ENCODE results near the gene TMCO4. TPM values are rescaled to one million over a fixed set of nuclear protein-coding genes. Genes with fewer than 3 reads are reported as not detected.

Gene TMCO4
- total RNA-seq, 1 experiment from 2014 or later: 4.3 TPM

- TF ChIP-seq EZH2 (IDR thresholded peaks at IDR 0.05; ENCODE audit: borderline replicate concordance, low read depth, low read length, poor library complexity, severe bottlenecking): no peak
- TF ChIP-seq, protein P1, sequence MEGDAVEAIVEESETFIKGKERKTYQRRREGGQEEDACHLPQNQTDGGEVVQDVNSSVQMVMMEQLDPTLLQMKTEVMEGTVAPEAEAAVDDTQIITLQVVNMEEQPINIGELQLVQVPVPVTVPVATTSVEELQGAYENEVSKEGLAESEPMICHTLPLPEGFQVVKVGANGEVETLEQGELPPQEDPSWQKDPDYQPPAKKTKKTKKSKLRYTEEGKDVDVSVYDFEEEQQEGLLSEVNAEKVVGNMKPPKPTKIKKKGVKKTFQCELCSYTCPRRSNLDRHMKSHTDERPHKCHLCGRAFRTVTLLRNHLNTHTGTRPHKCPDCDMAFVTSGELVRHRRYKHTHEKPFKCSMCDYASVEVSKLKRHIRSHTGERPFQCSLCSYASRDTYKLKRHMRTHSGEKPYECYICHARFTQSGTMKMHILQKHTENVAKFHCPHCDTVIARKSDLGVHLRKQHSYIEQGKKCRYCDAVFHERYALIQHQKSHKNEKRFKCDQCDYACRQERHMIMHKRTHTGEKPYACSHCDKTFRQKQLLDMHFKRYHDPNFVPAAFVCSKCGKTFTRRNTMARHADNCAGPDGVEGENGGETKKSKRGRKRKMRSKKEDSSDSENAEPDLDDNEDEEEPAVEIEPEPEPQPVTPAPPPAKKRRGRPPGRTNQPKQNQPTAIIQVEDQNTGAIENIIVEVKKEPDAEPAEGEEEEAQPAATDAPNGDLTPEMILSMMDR (conservative IDR thresholded peaks at IDR 0.05; ENCODE audit: low read depth, low read length): no peak
- Histone ChIP-seq H3K9me3 (ENCODE audit: low read depth, low read length, poor library complexity, severe bottlenecking) (peaks cover 8% of the 10 kb centered on the region), H3K36me3 (ENCODE audit: insufficient read depth, low read length, poor library complexity, severe bottlenecking) (no peaks in the 10 kb centered on the region), H3K27me3 (replicated peaks; ENCODE audit: insufficient read depth, low read depth, low read length, poor library complexity) (no peaks in the 10 kb centered on the region), H3K4me1 (ENCODE audit: insufficient read depth, low read length, poor library complexity, severe bottlenecking) (peaks cover 15% of the 10 kb centered on the region), H3K4me3 (ENCODE audit: low read depth, low read length, poor library complexity, severe bottlenecking) (no peak overlapping the region), H3K27ac (ENCODE audit: low read depth, low read length, poor library complexity, severe bottlenecking) (no peak overlapping the region)
- intact Hi-C loops (cut with micrococcal nuclease; ENCODE audit: unreplicated experiment): no loop called here
- DNase-seq (ENCODE audit: low spot score): no peak
- ChIA-PET POLR2A (ENCODE audit: low non-redundant PET) (no interaction called here), CTCF (no interaction called here)
- BruUV-seq (replicated peaks): no TSS peak
Observed at GRCh38 chr1:19734056-19734455, 65.7 kb downstream of the TMCO4 start.

DNA sequence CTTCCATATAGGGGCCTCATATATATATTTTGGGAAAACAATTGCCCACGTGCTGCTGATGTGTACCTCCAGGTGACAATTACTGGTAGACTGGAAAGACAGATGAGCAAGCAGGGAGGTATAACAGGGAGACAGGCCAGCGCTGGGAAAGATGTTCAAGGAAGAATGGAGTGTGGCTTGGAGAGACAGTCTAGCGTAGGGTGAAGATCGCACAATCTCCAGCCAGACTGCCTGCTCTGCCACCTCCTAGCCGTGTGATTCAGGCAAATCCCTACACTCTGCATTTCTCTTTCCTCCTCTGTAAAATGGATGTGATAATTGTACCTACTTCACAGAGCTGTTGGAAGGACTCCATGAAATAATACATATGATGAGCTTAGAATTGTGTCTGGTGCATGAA is 66.1 kb downstream of the TMCO4 start:
- Histone ChIP-seq H3K36me3 (ENCODE audit: insufficient read depth, low read length, poor library complexity, severe bottlenecking) (no peaks in the 10 kb centered on the region), H3K4me3 (ENCODE audit: low read depth, low read length, poor library complexity, severe bottlenecking) (no peak overlapping the region), H3K27me3 (replicated peaks; ENCODE audit: insufficient read depth, low read depth, low read length, poor library complexity) (no peaks in the 10 kb centered on the region), H3K4me1 (ENCODE audit: insufficient read depth, low read length, poor library complexity, severe bottlenecking) (peaks cover 15% of the 10 kb centered on the region), H3K27ac (ENCODE audit: low read depth, low read length, poor library complexity, severe bottlenecking) (no peak overlapping the region), H3K9me3 (ENCODE audit: low read depth, low read length, poor library complexity, severe bottlenecking) (peaks cover 8% of the 10 kb centered on the region)
- intact Hi-C loops (cut with micrococcal nuclease; ENCODE audit: unreplicated experiment): no loop called here
- BruUV-seq (replicated peaks): no TSS peak
- no peak for DNase-seq (ENCODE audit: low spot score)
- POLR2A ChIA-PET (ENCODE audit: low non-redundant PET): no interaction called here
- TF ChIP-seq EZH2 (IDR thresholded peaks at IDR 0.05; ENCODE audit: borderline replicate concordance, low read depth, low read length, poor library complexity, severe bottlenecking): no peak
- TF ChIP-seq, protein P1 (conservative IDR thresholded peaks at IDR 0.05; ENCODE audit: low read depth, low read length): no peak
- CTCF ChIA-PET: no interaction called here

DNA sequence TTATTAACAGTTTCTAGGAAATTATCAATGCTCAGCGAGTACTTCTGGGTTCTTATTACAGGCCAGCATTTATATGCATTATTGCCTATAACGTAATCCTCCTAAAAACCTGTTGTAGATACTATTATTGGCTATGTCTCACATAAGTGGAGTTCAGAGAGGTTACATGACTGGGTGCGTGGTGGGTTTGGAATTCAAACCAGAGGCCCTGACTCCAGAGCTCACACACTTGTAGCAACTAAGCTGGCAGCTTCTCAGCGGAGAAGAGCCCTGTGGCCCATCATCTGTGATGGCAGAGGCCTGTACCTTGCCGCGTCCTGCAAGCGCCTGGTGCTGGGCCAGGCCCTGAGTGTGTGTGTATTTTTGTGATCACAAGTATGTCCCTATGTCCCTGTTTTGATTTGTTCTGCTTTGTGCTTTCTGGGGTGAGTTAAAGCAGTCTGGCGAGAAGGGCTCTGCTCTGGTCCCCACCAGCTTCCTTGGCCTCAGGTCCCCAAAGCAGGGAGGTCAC is 68.3 kb downstream of the TMCO4 start:
- no peaks in the 10 kb centered on the region for H3K27me3 ChIP-seq (replicated peaks; ENCODE audit: insufficient read depth, low read depth, low read length, poor library complexity)
- no peaks in the 10 kb centered on the region for H3K36me3 ChIP-seq (ENCODE audit: insufficient read depth, low read length, poor library complexity, severe bottlenecking)
- no peak overlapping the region for H3K4me3 ChIP-seq (ENCODE audit: low read depth, low read length, poor library complexity, severe bottlenecking)
- H3K4me1 ChIP-seq (ENCODE audit: insufficient read depth, low read length, poor library complexity, severe bottlenecking): peaks cover 15% of the 10 kb centered on the region
- intact Hi-C loops (cut with micrococcal nuclease; ENCODE audit: unreplicated experiment): no loop called here
- H3K9me3 ChIP-seq (ENCODE audit: low read depth, low read length, poor library complexity, severe bottlenecking): peaks cover 8% of the 10 kb centered on the region
- no peak for TF ChIP-seq EZH2 (IDR thresholded peaks at IDR 0.05; ENCODE audit: borderline replicate concordance, low read depth, low read length, poor library complexity, severe bottlenecking)
- TF ChIP-seq, protein P1 (conservative IDR thresholded peaks at IDR 0.05; ENCODE audit: low read depth, low read length): no peak
- no peak overlapping the region for H3K27ac ChIP-seq (ENCODE audit: low read depth, low read length, poor library complexity, severe bottlenecking)
- ChIA-PET CTCF (no interaction called here), POLR2A (ENCODE audit: low non-redundant PET) (no interaction called here)
- DNase-seq (ENCODE audit: low spot score): no peak
- no TSS peak for BruUV-seq (replicated peaks)

Data from A673 (cell line).